HG03457 (cell line): ENCODE measurements around the gene MBNL2.
A peak's percentile ranks its signal among the peaks of the same experiment; 100 is the strongest.
"Not testable (repeated sequence)": the region's sequence is repeated elsewhere in the genome, so short reads cannot be mapped to it uniquely, and the experiment has no call there.

Experiments
- ATAC-seq: cut with Tn5 transposase; IDR thresholded peaks from one replicate; pipeline ENCODE4 v1.9.1; 2021; ENCODE audit warnings: moderate number of reproducible peaks; ENCODE audit not compliant: unreplicated experiment

MBNL2 gene

GRCh38 chr13:97207252-97207651 is 14.9 kb upstream of the MBNL2 start:
- ATAC-seq = not testable (repeated sequence)

- no peak for ATAC-seq
Measured at GRCh38 chr13:97211300-97211699, 10.8 kb upstream of the MBNL2 start.

GRCh38 chr13:97212004-97212403 is 10.1 kb upstream of the MBNL2 start:
- no peak for ATAC-seq

DNA sequence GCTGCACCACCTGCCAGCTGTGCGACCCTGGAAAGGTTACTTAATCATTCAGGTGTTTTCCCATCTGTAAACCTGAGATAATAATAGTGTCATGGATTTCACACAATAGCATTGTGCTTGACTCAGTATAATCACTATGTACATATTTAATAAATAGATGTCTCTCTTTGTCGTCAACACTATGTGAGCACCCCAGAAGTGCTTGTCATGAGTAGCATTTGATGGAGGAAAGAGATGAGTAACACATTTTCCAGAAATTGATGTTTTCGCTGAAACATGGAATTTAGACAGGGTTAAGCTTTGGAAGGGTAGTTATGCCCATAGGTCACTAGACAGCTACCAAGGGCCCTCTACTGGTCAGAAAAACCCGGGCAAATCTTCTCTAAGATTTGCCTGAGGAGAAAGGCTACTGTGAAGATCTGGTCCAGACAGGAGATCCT is 9.5 kb upstream of the MBNL2 start:
- no peak for ATAC-seq

DNA sequence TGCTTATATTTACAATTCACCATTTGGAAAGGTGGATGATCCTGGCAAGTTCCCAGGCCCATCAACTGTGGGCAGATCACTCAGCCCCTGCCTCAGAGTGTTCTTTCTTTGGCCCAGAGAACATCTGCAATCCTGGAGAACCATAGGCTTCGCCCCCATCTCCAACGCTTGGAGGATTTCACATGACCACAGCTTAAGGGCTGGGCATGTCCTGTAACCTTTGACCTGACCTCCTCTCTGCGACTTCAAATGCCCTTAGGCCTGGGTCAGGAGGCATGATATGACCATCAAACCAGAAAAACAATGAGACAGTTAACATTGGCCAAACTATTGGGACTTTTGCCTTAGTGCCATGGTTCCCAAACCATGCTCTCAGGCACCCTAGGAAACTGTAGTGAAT is 7.2 kb upstream of the MBNL2 start:
- no peak for ATAC-seq

DNA sequence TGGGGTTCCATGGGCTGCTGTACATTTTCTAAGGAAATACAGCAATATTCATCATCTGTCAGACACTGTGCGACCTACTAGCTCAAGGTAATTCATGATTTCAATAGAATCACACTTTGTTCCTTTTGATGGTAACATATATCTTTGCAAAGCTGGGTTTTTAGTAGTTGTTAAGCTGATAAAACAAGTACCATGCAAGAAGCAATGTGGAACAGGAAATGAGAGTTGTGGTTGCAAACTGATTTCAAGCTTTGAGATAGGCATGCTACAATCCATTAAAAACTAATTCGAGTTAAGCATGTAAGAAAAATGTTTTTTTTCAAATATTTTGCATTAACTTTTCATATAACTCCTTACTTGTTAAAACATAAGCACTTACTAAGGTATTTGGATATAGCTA is 6.8 kb upstream of the MBNL2 start:
- no peak for ATAC-seq

DNA sequence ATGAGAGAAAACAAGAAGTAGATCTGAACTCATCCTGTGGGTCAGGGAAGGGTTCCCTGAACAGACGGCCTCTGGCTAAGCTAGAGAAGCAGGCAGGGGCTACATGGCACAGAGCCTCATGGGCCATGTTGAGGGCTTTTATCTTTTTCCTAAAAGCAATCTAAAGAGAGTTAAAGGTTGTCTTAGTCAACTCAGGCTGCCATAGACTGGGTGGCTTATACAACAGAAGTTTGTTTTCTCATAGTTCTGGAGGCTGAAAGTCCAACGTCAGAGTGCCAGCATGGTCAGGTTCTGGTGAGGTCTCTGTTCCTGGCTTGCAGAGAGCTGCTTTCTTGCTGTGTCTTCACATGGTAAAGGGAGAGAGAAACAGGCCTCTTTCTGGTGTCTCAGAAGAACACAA is 2.9 kb upstream of the MBNL2 start:
- ATAC-seq = no peak

DNA sequence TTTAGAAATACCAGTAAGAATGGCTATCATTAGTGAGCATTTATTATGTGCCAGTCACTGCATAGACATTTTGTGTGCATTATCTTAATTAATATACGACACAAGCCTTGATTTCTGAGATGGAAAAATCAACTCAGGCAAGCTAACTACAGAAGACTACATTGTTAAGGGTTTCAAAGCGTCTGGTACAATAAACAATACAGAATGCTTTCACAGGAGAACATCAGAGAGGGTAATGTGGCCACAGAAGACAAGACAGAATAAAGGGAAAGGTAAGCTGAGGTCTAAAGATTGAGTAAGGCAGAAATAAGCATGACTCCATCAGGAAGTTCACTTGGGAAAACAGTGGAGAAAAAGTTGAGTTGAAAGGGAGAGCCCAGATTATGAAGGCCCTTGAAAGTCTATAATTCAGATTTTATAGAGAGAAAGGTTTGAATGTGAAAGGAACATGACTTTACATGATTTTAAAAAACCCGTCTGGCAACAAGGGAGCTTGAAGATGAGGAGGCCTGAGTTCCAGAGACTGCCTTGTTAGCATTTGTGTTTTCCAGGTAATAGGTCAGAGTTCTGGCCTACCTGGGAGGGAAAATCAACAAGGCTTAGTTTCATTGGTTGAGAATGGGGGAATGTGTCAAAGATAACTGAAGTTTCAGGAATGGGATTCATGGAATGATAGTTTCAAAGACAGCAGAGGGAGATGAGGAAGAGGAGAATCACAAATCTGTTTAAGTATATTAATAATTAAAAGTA is 1.8 kb upstream of the MBNL2 start:
- ATAC-seq = no peak

- ATAC-seq = no peak
Measured at GRCh38 chr13:97221046-97221445, 1.1 kb upstream of the MBNL2 start.

GRCh38 chr13:97221466-97221865 is 667 bp upstream of the MBNL2 start:
- no peak for ATAC-seq

GRCh38 chr13:97223037-97223710 is 1.0 kb downstream of the MBNL2 start:
- no peak for ATAC-seq

DNA sequence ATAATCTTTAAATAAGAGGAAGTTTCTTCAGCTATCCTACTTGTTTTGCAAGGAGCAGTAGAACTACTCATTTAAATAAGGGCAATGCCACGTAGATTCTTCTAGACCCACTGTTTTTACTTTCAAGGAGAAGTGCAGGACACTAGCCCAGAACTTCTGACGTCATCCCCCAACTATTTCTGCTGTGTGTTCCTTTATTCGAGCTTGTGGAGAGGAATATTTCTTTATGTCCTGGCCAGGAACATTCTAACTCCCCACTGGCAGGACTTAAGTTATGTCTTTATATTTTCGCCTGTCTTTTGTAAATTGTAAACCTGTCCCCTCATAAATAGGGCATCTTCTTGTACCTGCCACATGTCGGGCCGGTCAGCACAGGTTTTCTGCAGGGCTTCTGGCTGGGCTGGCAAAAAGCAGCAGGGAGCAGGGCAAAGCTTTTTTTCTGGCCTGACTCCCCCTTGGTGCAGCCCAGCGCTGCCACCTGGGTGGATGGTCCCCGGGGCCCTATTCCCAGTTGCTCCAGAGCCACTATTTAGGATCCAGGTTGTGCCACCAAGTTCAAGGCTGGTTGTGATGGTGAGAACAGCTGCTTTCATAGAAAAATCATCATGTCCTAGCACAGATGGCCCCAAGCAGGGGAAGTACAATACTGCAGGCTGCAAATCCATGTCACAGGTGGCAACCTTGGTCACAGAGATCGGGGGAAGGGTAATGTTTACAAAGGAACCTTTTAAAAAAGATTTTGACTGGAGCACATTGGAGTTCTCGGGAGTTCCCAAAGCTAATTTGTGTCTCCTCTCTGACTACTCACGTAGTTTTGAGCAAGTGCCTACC is 1.8 kb downstream of the MBNL2 start:
- no peak for ATAC-seq

DNA sequence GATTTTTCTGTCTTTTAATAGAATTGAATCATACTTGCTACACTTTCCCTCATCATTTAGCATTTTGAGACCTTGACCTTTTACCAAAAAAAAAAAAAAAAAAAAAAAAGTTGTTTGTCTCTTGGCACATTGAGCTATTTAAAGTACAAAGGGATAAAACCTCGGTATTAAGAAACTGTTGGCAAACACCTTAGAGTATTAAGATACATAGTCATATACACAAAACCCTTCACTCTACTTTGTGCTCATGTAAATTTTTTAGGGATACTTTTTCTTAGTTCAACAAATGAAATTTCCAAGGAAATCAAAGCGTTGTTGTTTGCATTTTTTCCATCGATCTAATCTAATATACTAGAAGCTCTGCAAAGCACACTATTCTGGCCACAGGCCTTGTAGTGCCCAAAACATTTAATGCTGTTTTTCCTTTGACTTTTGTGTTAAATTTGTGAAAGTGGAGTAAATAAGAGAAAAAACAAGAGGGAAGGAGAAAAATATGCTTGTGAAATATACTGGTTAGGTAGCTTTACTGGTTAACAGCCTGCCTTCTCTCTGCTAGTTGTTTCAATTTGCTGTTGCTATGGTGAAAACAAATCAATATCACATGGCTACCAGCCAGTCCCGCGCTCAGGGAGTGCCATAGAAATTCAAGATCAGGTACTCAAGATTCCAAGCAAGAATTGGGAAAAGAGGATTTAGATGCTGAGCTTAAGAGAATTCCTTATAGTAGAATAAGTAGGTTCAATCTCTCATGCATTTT is 2.6 kb downstream of the MBNL2 start:
- ATAC-seq = no peak

GRCh38 chr13:97225533-97225932 is 3.4 kb downstream of the MBNL2 start:
- no peak for ATAC-seq

DNA sequence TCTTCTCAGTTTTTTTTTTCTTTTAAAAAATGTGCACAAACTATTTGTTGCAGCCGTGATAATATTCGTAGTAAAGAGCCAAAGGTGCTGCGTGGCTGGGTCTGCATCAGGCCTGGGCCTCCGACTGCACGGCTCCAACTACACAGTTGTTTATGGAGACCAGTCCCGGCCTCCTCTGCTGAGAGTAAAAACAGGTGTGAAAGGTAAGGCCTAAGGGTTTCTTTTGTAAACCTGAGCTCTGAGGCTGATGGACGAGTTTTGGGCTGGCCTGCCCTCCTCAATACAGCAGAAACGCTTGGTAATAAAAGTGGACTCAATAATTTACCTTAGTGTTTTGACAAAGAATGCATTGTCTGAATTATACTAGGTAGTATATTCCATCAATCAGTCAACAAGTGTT is 3.9 kb downstream of the MBNL2 start:
- ATAC-seq = no peak

DNA sequence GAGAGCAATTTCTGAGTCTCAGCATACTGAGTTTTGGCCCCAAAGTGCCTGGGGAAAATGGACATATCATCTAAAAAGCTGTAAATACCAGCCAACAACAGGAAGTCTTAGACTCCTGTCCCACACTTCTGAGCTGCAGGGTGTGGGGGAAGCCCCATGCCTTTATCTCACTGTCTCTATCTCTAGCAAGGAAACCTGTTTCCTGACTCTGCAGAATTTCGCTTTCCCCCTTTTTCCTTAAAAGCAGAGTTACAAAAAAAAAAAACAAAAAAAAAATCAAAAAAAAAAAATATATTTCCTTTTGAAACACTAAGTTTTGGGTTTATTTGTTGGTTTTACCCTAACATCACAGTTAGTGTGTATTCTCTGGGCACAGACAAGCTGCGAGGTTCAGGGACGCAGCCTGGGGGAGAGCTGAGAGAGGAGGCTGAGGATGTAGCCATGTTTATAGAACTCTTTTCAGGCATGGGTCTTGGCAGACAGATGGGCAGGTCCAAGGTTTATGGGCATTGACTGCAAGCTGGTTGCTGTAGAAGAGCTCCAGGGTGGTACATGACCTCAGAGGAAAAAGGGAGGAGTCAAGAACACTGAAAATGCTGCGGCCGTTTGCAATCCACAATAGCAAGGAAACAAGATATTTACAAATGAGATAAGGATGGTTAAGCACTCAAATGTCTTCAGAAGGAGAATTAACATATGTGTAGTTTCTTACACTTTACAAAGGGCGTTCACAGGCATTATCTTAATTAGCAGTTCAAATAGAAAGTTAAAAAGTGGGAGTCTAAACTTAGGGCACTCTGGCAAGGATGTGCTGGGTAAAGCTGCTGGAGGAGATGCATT is 4.9 kb downstream of the MBNL2 start:
- peak; percentile 48 for ATAC-seq

- no peak for ATAC-seq
Measured at GRCh38 chr13:97228850-97229521, 6.9 kb downstream of the MBNL2 start.

GRCh38 chr13:97229699-97230098 is 7.6 kb downstream of the MBNL2 start:
- ATAC-seq = no peak

GRCh38 chr13:97231118-97231828 is 9.1 kb downstream of the MBNL2 start:
- no peak for ATAC-seq
